ENCODE results near the gene AGFG2. TPM values are rescaled to one million over a fixed set of nuclear protein-coding genes. Genes with fewer than 3 reads are reported as not detected.

AGFG2 gene
- total RNA-seq, 2 donors from 2014 or later, result 8.5 to 28.9 TPM

- Histone ChIP-seq H3K27me3 (ENCODE audit: control insufficient read depth, insufficient read depth, low read length, poor library complexity, severe bottlenecking) (no peaks in the 10 kb centered on the region), H3K36me3 (ENCODE audit: control insufficient read depth, insufficient read depth, low read length) (peaks cover 34% of the 10 kb centered on the region), H3K27ac (ENCODE audit: low read depth, low read length) (no peak overlapping the region), H3K9ac (ENCODE audit: extremely low read depth, low read length, poor library complexity, severe bottlenecking) (peak overlapping the region; percentile 12), H3K9me3 (ENCODE audit: control insufficient read depth, low read length) (no peaks in the 10 kb centered on the region), H3K4me1 (ENCODE audit: control insufficient read depth, insufficient read depth, low read length) (peaks cover 35% of the 10 kb centered on the region), H3K4me3 (ENCODE audit: low read length) (peak overlapping the region; percentile 64)
- peaks cover 67% of the 10 kb centered on the region for H3K4me1 Mint-ChIP-seq
- peak overlapping the region; percentile 7 for H3K4me3 Mint-ChIP-seq
- 59 to 65% methylated on average over 2 to 3 of the region's 3 CpGs for WGBS, 2 experiments (ENCODE audit: insufficient coverage in 1 of 2, insufficient read length in 1 of 2)
- peaks cover 10% of the 10 kb centered on the region for H3K36me3 Mint-ChIP-seq (ENCODE audit: low read depth)
- peak; percentile 85 for DNase-seq
- H3K27me3 Mint-ChIP-seq (ENCODE audit: insufficient read depth), result no peaks in the 10 kb centered on the region
- TF ChIP-seq, protein P1, sequence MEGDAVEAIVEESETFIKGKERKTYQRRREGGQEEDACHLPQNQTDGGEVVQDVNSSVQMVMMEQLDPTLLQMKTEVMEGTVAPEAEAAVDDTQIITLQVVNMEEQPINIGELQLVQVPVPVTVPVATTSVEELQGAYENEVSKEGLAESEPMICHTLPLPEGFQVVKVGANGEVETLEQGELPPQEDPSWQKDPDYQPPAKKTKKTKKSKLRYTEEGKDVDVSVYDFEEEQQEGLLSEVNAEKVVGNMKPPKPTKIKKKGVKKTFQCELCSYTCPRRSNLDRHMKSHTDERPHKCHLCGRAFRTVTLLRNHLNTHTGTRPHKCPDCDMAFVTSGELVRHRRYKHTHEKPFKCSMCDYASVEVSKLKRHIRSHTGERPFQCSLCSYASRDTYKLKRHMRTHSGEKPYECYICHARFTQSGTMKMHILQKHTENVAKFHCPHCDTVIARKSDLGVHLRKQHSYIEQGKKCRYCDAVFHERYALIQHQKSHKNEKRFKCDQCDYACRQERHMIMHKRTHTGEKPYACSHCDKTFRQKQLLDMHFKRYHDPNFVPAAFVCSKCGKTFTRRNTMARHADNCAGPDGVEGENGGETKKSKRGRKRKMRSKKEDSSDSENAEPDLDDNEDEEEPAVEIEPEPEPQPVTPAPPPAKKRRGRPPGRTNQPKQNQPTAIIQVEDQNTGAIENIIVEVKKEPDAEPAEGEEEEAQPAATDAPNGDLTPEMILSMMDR (conservative IDR thresholded peaks at IDR 0.05), result peak; percentile 18
- H3K9me3 Mint-ChIP-seq, result no peaks in the 10 kb centered on the region
- H3K27ac Mint-ChIP-seq, result peak overlapping the region; percentile 65
Observed at GRCh38 chr7:100545360-100546128, 6.5 kb downstream of the AGFG2 start.

- Mint-ChIP-seq H3K4me1 (peaks cover 63% of the 10 kb centered on the region), H3K9me3 (no peaks in the 10 kb centered on the region), H3K27ac (peak overlapping the region; percentile 65), H3K27me3 (ENCODE audit: insufficient read depth) (no peaks in the 10 kb centered on the region), H3K4me3 (peak overlapping the region; percentile 6), H3K36me3 (ENCODE audit: low read depth) (peaks cover 13% of the 10 kb centered on the region)
- H3K4me1 ChIP-seq (ENCODE audit: control insufficient read depth, insufficient read depth, low read length), result peaks cover 35% of the 10 kb centered on the region
- peak overlapping the region; percentile 4 for H3K4me3 ChIP-seq (ENCODE audit: low read length)
- no peak overlapping the region for H3K9ac ChIP-seq (ENCODE audit: extremely low read depth, low read length, poor library complexity, severe bottlenecking)
- peaks cover 37% of the 10 kb centered on the region for H3K36me3 ChIP-seq (ENCODE audit: control insufficient read depth, insufficient read depth, low read length)
- DNase-seq, result no peak
- H3K9me3 ChIP-seq (ENCODE audit: control insufficient read depth, low read length), result no peaks in the 10 kb centered on the region
- H3K27ac ChIP-seq (ENCODE audit: low read depth, low read length), result no peak overlapping the region
- H3K27me3 ChIP-seq (ENCODE audit: control insufficient read depth, insufficient read depth, low read length, poor library complexity, severe bottlenecking), result no peaks in the 10 kb centered on the region
- TF ChIP-seq, protein P1 (conservative IDR thresholded peaks at IDR 0.05), result no peak
- WGBS, 2 experiments (ENCODE audit: insufficient coverage in 1 of 2, insufficient read length in 1 of 2), result 65 to 73% methylated on average over 7 to 10 of the region's 10 CpGs
Observed at GRCh38 chr7:100546129-100546925, 7.3 kb downstream of the AGFG2 start.

- 85 to 91% methylated on average over 5 to 9 of the region's 9 CpGs for WGBS, 2 experiments (ENCODE audit: insufficient coverage in 1 of 2, insufficient read length in 1 of 2)
- Histone ChIP-seq H3K27ac (ENCODE audit: low read depth, low read length) (no peak overlapping the region), H3K9ac (ENCODE audit: extremely low read depth, low read length, poor library complexity, severe bottlenecking) (no peak overlapping the region), H3K27me3 (ENCODE audit: control insufficient read depth, insufficient read depth, low read length, poor library complexity, severe bottlenecking) (no peaks in the 10 kb centered on the region), H3K9me3 (ENCODE audit: control insufficient read depth, low read length) (no peaks in the 10 kb centered on the region), H3K4me3 (ENCODE audit: low read length) (peak overlapping the region; percentile 4), H3K36me3 (ENCODE audit: control insufficient read depth, insufficient read depth, low read length) (peaks cover 44% of the 10 kb centered on the region), H3K4me1 (ENCODE audit: control insufficient read depth, insufficient read depth, low read length) (peaks cover 35% of the 10 kb centered on the region)
- Mint-ChIP-seq H3K4me3 (no peak overlapping the region), H3K36me3 (ENCODE audit: low read depth) (peaks cover 14% of the 10 kb centered on the region), H3K4me1 (peaks cover 56% of the 10 kb centered on the region), H3K27me3 (ENCODE audit: insufficient read depth) (no peaks in the 10 kb centered on the region), H3K9me3 (no peaks in the 10 kb centered on the region), H3K27ac (peak overlapping the region; percentile 46)
- DNase-seq, result no peak
- TF ChIP-seq, protein P1 (conservative IDR thresholded peaks at IDR 0.05), result no peak
Observed at GRCh38 chr7:100546926-100547800, 8.2 kb downstream of the AGFG2 start.

Measured in endodermal cell (in vitro differentiated cells).